Measurements from ENCODE around the gene EIF3I. TPM values are rescaled to one million over a fixed set of nuclear protein-coding genes. Genes with fewer than 3 reads are reported as not detected.

EIF3I gene
- total and polyA plus RNA-seq, 2 of the 13 experiments (the other 11 are each of a cell fraction or from before 2014, with no cell fraction given) = 210 to 223 TPM

GRCh38 chr1:32241001-32241763 lies 19.0 kb downstream of the EIF3I start:
- ChIA-PET POLR2A (interaction anchor here (0.9 to 3.2 kb wide), 14 partner anchors 9 to 153 kb away, joined by 3 to 28 read pairs (median 6); partner anchors contain the start of genes BSDC1, CCDC28B, LCK and MARCKSL1), CTCF (ENCODE audit: low intra/inter-chr PET ratio, low total read pairs) (no interaction called here)
- WGBS (ENCODE audit: low lambda C conversion rate) = 16% methylated on average over 5 of the region's 55 CpGs
- in situ Hi-C loops (cut with HindIII; ENCODE audit: extremely low pct_ligation_motif_present, low pct_unique_long_range_greater_than_20kb) (no loop called here), intact Hi-C loops (cut with micrococcal nuclease; ENCODE audit: unreplicated experiment) (no loop called here)
- FAIRE-seq = no peak
- Histone ChIP-seq H2AFZ (ENCODE audit: low read length) (no peak overlapping the region), H4K20me1 (ENCODE audit: insufficient read depth, low read length) (no peaks in the 10 kb centered on the region), H3K9me3 (ENCODE audit: low read length) (no peaks in the 10 kb centered on the region), H3K4me1 (ENCODE audit: insufficient read depth, low read length) (peaks cover 44% of the 10 kb centered on the region), H3K79me2 (ENCODE audit: insufficient read depth, low read length) (no peaks in the 10 kb centered on the region), H3K27me3 (ENCODE audit: control insufficient read depth in 1 of 2, insufficient read depth in 2 of 2, low read length in 2 of 2) (no peaks in the 10 kb centered on the region), H3K9ac (ENCODE audit: insufficient read depth, low read depth, low read length) (peak overlapping the region; percentile 56), H3K27ac (ENCODE audit: extremely low read length, insufficient read depth, low read length) (no peak overlapping the region), H3K4me2 (ENCODE audit: low read depth, low read length) (peak overlapping the region; percentile 74), H3K36me3 (replicated peaks in 1 of 2; ENCODE audit: control insufficient read depth in 1 of 2, insufficient read depth in 2 of 2, low read length in 2 of 2) (no peaks in the 10 kb centered on the region), H3K4me3 (replicated peaks in 1 of 3; ENCODE audit: insufficient read depth in 1 of 3, low read depth in 2 of 3, low read length in 3 of 3) (peak overlapping the region; percentile 42 to 57 (median 56))
- peak; percentile 87 for ATAC-seq
- BruUV-seq (replicated peaks) = TSS peak; percentile 61
- no peak for DNase-seq (ENCODE audit: low spot score)
- TF ChIP-seq SNAPC2 (CRISPR knock-in tag; IDR thresholded peaks at IDR 0.05) = no peak
- TF ChIP-seq ATF3 (CRISPR knock-in tag; IDR thresholded peaks at IDR 0.05) = peak; percentile 43; the same call in 1 of the 2 replicates
- TF ChIP-seq CBX2 (IDR thresholded peaks at IDR 0.05; ENCODE audit: low read depth, low read length) = no peak
- no peak for TF ChIP-seq CBX2 (CRISPR knock-in tag; IDR thresholded peaks at IDR 0.05; ENCODE audit: low read depth)
- 0 out of 2 replicates have a peak, but pooled peaks have one; percentile 44 for TF ChIP-seq ZNF343 (CRISPR knock-in tag; IDR thresholded peaks at IDR 0.05)
- peak; percentile 61; the same call in 1 of the 2 replicates for TF ChIP-seq MEF2D (CRISPR knock-in tag; IDR thresholded peaks at IDR 0.05)
- peak; percentile 54; the same call in 1 of the 2 replicates for TF ChIP-seq ZFY (CRISPR knock-in tag; IDR thresholded peaks at IDR 0.05)
- TF ChIP-seq ZNF292 (CRISPR knock-in tag; IDR thresholded peaks at IDR 0.05; ENCODE audit: borderline replicate concordance, low read depth) = peak; percentile 79
- TF ChIP-seq FOXA3 (CRISPR knock-in tag; IDR thresholded peaks at IDR 0.05) = no peak
- 0 out of 2 replicates have a peak, but pooled peaks have one; percentile 72 for TF ChIP-seq ZSCAN21 (CRISPR knock-in tag; IDR thresholded peaks at IDR 0.05; ENCODE audit: borderline replicate concordance)
- no peak for TF ChIP-seq ELF4 (CRISPR knock-in tag; IDR thresholded peaks at IDR 0.05; ENCODE audit: borderline replicate concordance)
- TF ChIP-seq ZNF18 (CRISPR knock-in tag; IDR thresholded peaks at IDR 0.05; ENCODE audit: insufficient replicate concordance) = peak; percentile 92
- peak; percentile 51; the same call in 1 of the 2 replicates for TF ChIP-seq ZFP36L1 (CRISPR knock-in tag; IDR thresholded peaks at IDR 0.05)
- TF ChIP-seq ZBTB7B (CRISPR knock-in tag; IDR thresholded peaks at IDR 0.05) = peak; percentile 65
- TF ChIP-seq MIXL1 (CRISPR knock-in tag; IDR thresholded peaks at IDR 0.05) = 0 out of 2 replicates have a peak, but pooled peaks have one; percentile 12
- TF ChIP-seq MIER3 (CRISPR knock-in tag; IDR thresholded peaks at IDR 0.05; ENCODE audit: borderline replicate concordance) = no peak
- TF ChIP-seq ZNF256 (CRISPR knock-in tag; conservative IDR thresholded peaks at IDR 0.05) = 0 out of 2 replicates have a peak, but pooled peaks have one; percentile 28
- no peak for TF ChIP-seq MED8 (CRISPR knock-in tag; IDR thresholded peaks at IDR 0.05; ENCODE audit: insufficient replicate concordance)
- TF ChIP-seq SPEN (CRISPR knock-in tag; IDR thresholded peaks at IDR 0.05; ENCODE audit: low read depth) = no peak
- peak; percentile 23; the same call in 1 of the 2 replicates for TF ChIP-seq FOXO1 (CRISPR knock-in tag; IDR thresholded peaks at IDR 0.05)
- peak; percentile 61; the same call in 1 of the 2 replicates for TF ChIP-seq KDM5B (CRISPR knock-in tag; IDR thresholded peaks at IDR 0.05; ENCODE audit: borderline replicate concordance)
- no peak for TF ChIP-seq PBX2 (CRISPR knock-in tag; IDR thresholded peaks at IDR 0.05)
- no peak for TF ChIP-seq ADNP (CRISPR knock-in tag; IDR thresholded peaks at IDR 0.05)

Data from HepG2 (cell line).